Vagina (tissue), 2 donors: ENCODE data around the gene LSM12.
"Not testable (repeated sequence)": the region's sequence is repeated elsewhere in the genome, so short reads cannot be mapped to it uniquely, and the experiment has no call there.

Experiments
- CTCF ChIP-seq, 3 experiments: fragments of 450-650 bp in 2 of 3; fragments of 200-600 bp in 1 of 3; sonication (generic) in 1 of 3; IDR thresholded peaks; one replicate each; pipeline ENCODE4 v1.5.1; 2017 to 2019; ENCODE audit warnings: antibody characterized with exemption in 3 of 3, mild to moderate bottlenecking in 2 of 3, moderate library complexity in 2 of 3
- POLR2A ChIP-seq, 2 donors: fragments of 450-650 bp; IDR thresholded peaks; one replicate each; pipeline ENCODE4 v1.6.1; 2017; ENCODE audit warnings: antibody characterized with exemption in 2 of 2, mild to moderate bottlenecking in 2 of 2, moderate library complexity in 2 of 2

GRCh38 chr17:44101858-44102257 lies 35.4 kb upstream of the LSM12 start:
- TF ChIP-seq CTCF, POLR2A (IDR thresholded peaks at IDR 0.05): not testable (repeated sequence)
